HUES6 (cell line): ENCODE measurements around the gene KIAA1217.

ENCODE experiments used
- H3K27ac ChIP-seq: 2 replicates; pipeline ENCODE4 v1.7.0; 2013; ENCODE audit warnings: low read depth, mild to moderate bottlenecking, low read length, inconsistent platforms
- H3K27me3 ChIP-seq: 2 replicates; pipeline ENCODE4 v1.6.1; 2013; ENCODE audit warnings: low read length; ENCODE audit not compliant: control insufficient read depth, insufficient read depth
- H3K36me3 ChIP-seq: 2 replicates; pipeline ENCODE4 v1.6.1; 2013; ENCODE audit warnings: low read length; ENCODE audit not compliant: control insufficient read depth, insufficient read depth
- H3K4me1 ChIP-seq: 2 replicates; pipeline ENCODE4 v1.6.1; 2013; ENCODE audit warnings: low read length; ENCODE audit not compliant: control insufficient read depth, insufficient read depth
- H3K4me3 ChIP-seq: 2 replicates; pipeline ENCODE4 v1.5.1; 2013; ENCODE audit warnings: low read depth, low read length
- H3K9ac ChIP-seq: one replicate; pipeline ENCODE4 v1.6.1; 2013; ENCODE audit warnings: mild to moderate bottlenecking, low read length
- H3K9me3 ChIP-seq: 2 replicates; pipeline ENCODE4 v1.6.1; 2013; ENCODE audit warnings: low read depth, low read length; ENCODE audit not compliant: control insufficient read depth, insufficient read depth

The KIAA1217 gene

DNA sequence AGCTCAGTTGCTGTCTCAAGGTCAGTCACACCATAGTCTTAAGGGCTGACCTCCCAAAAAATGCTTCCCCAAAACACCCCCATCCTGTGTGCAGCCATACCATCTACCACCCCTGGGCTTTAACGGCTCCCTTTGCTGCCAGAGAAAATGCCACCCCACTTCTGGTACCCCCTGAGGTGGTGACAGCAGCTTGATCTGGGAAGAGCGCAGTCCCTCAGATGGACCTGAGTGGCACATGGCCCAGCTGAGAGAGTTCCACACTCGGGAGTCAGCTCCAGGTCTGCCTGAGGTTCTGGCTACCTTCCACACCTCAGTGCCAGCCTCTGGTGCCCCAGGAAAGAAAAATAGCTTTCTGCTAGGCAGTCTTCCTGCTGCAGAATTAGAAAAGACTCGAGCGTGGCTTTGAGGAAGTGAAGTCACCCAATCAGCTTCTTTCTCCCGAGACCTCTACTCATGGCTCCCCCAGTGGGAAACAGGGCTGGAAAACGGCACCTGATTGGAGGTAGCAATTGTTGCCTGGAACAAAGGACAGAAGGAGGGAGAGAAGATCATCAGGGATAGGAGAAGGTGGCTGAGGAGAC is 363.0 kb downstream of the KIAA1217 start:
- Histone ChIP-seq H3K4me1 (no peaks in the 10 kb centered on the region), H3K36me3 (no peaks in the 10 kb centered on the region), H3K27ac (no peak overlapping the region), H3K4me3 (no peak overlapping the region), H3K27me3 (no peaks in the 10 kb centered on the region), H3K9ac (no peak overlapping the region), H3K9me3 (0 out of 2 replicates have a peak, but pooled peaks cover 3% of the 10 kb centered on the region)

DNA sequence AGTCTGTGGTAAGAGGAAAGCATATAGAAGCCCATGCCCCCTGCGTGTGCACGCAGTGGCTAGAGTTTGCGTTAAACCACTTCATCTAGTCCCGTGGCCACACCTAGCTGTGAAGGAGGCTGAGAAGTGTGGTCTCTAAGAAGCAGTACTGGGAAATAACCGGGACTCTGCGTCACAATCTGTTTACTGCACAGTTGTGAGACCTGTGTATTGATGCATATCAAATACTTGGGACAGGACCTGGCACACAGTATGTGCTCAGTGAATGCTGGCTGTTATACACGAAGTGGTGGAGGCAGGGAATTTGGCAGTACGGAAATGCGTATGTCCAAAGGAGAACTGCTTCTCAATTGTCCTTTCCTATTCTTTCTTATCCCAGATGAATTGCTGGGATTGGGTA is 365.2 kb downstream of the KIAA1217 start:
- no peaks in the 10 kb centered on the region for H3K4me1 ChIP-seq
- no peak overlapping the region for H3K4me3 ChIP-seq
- no peak overlapping the region for H3K27ac ChIP-seq
- H3K9ac ChIP-seq = no peak overlapping the region
- 0 out of 2 replicates have a peak, but pooled peaks cover 3% of the 10 kb centered on the region for H3K9me3 ChIP-seq
- H3K36me3 ChIP-seq = no peaks in the 10 kb centered on the region
- no peaks in the 10 kb centered on the region for H3K27me3 ChIP-seq

DNA sequence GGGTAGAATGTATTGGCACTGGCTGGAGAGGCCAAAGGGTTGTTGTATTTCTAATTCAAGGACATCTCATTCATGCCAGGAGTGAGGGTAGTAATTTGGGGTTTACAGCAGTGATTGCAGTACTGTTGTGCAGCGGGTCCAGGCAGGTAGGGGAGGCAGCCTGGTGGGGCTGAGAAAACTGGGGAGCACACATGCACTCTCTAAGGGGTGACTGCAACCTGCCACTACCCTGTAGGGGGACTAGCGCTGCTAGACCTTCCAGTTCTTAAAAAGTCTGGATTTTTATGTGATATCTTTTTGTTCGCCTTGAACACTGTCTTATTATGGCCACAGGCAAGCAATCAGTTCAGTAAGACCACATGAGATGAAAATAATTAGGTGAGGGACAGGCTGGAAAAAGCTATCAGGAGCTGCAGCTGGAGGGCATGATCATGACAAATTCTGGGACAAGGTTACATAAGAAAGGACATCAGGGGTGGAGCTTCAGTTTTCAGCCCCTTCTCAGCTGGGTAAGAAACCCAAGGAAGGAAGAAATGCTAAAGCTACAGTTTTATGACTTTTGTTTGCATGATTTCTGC is 365.7 kb downstream of the KIAA1217 start:
- no peak overlapping the region for H3K9ac ChIP-seq
- H3K9me3 ChIP-seq = 0 out of 2 replicates have a peak, but pooled peaks cover 3% of the 10 kb centered on the region
- H3K27me3 ChIP-seq = no peaks in the 10 kb centered on the region
- H3K4me3 ChIP-seq = no peak overlapping the region
- no peaks in the 10 kb centered on the region for H3K36me3 ChIP-seq
- H3K27ac ChIP-seq = no peak overlapping the region
- no peaks in the 10 kb centered on the region for H3K4me1 ChIP-seq

DNA sequence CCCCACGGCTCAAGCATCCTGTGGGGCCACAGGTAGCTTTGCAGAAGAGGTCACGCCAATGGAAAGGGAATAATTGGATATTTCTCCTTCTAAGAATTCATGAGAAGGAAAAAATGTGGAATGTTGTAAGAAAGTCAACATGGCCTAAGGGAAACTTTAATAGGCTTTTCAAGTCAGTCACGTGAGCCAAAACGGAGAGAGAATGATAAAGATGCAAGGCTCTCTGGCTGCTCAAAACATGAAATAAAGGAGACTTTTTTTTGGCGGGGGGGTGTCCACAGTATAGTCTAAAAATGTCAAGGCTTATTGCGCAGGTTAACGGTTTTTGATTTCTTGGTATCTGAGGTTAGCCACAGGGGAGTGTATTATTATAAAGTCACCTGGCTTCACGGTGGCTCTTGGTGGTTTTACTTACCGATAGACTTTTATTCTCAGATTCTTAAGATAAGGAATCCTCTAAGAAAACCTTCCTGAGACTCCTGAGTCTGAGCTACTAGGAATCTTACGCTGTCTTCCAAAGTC is 366.6 kb downstream of the KIAA1217 start:
- H3K4me3 ChIP-seq = no peak overlapping the region
- H3K27me3 ChIP-seq = no peaks in the 10 kb centered on the region
- H3K4me1 ChIP-seq = no peaks in the 10 kb centered on the region
- 0 out of 2 replicates have a peak, but pooled peaks cover 3% of the 10 kb centered on the region for H3K9me3 ChIP-seq
- H3K9ac ChIP-seq = no peak overlapping the region
- no peaks in the 10 kb centered on the region for H3K36me3 ChIP-seq
- no peak overlapping the region for H3K27ac ChIP-seq

DNA sequence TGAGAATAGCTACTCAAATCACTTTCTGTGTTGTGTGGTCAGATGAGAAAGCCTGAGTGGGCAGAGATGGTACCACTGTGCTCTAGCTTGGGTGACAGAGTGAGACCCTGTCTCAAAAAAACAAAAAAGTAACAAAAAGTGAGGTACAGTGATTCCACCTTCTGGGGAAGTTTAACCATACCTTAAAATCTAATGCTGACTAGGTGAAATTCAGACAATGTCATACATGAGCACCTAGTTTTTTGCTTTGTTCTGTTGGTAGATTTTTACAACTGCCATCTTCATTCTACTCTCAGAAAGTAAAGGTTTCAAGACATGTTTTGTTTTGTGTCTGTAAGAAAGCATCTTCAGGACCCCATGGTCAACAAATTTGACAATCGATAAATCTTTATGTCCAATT is 370.5 kb downstream of the KIAA1217 start:
- Histone ChIP-seq H3K9ac (no peak overlapping the region), H3K36me3 (peaks cover 7% of the 10 kb centered on the region), H3K4me3 (no peak overlapping the region), H3K4me1 (no peaks in the 10 kb centered on the region), H3K9me3 (no peaks in the 10 kb centered on the region), H3K27ac (no peak overlapping the region), H3K27me3 (no peaks in the 10 kb centered on the region)

DNA sequence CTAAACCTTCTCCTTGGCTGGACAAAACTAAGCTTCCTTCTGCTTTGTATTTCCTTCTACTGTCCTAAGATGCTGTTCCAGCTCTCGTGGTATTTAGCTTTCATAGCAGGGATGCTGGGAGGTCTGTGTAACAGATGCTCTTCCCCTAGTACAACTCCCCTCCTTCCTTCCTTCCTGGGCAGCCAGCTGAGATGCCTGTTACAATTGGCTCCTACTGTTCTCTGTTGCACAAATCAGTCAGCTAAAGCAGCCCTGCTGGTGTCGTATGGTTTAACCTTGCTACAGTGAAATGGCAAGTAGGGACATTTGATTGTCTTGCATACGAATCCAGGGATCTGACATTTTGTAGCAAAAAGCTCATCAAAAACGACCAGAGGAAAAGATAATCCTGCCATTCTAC is 371.0 kb downstream of the KIAA1217 start:
- Histone ChIP-seq H3K4me1 (no peaks in the 10 kb centered on the region), H3K36me3 (peaks cover 7% of the 10 kb centered on the region), H3K9me3 (no peaks in the 10 kb centered on the region), H3K9ac (no peak overlapping the region), H3K27me3 (no peaks in the 10 kb centered on the region), H3K27ac (no peak overlapping the region), H3K4me3 (no peak overlapping the region)

DNA sequence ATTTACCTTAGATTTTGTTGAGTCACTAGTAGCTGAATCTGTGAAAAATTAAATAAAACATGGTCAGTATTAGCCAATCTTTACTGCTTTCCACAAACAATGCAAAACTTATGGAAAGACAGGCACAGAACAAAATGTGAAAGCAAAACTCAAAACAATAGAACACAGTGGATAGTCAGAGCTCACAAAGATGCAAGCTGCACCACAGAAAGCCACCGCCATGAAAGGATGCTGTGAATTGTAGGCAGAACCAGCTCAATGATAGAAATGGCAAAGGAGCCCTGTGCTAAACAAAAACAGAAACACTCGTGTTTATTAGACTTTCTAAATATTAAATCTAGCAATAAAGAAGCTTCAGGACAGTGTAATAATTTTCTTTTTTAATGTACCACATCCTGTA is 380.3 kb downstream of the KIAA1217 start:
- Histone ChIP-seq H3K4me1 (no peaks in the 10 kb centered on the region), H3K4me3 (no peak overlapping the region), H3K9ac (no peak overlapping the region), H3K36me3 (peaks cover 64% of the 10 kb centered on the region), H3K9me3 (no peaks in the 10 kb centered on the region), H3K27me3 (no peaks in the 10 kb centered on the region), H3K27ac (no peak overlapping the region)

DNA sequence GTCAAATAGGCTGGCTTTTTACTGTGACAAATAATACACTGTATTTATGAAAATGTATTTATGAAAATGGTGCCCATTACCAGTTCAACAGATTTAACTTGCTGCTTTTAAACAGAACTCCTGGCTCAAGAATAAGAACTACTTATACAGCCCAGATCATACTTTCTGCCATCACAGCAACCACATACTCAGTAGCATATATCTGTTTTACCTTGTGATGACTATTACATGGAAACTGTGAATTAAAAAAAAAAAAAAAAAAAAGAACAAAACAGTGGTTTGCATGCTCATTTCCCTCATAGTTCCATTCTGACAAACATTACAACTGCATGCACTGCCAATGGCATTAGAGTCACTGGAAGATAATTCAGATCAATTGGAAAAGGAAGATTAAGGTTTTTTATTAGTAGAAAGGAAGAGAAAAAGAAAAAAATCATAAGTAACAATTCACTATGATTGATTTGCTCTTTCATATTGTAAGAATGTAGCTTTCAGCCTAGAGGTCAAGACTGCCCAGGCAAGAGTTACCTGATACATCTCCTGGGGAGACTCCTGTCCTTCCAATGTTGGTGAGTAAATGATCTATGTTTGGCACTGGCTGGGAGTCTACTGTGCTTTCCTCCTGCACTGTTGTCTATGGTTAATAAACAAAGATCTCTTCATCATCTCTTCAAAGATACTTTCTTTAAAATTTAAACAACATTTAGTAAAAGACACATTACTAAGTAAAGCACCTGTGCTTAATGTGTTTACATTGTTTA is 381.9 kb downstream of the KIAA1217 start:
- H3K36me3 ChIP-seq = peaks cover 72% of the 10 kb centered on the region
- H3K9ac ChIP-seq = no peak overlapping the region
- no peaks in the 10 kb centered on the region for H3K27me3 ChIP-seq
- no peaks in the 10 kb centered on the region for H3K4me1 ChIP-seq
- H3K9me3 ChIP-seq = no peaks in the 10 kb centered on the region
- no peak overlapping the region for H3K27ac ChIP-seq
- H3K4me3 ChIP-seq = no peak overlapping the region

DNA sequence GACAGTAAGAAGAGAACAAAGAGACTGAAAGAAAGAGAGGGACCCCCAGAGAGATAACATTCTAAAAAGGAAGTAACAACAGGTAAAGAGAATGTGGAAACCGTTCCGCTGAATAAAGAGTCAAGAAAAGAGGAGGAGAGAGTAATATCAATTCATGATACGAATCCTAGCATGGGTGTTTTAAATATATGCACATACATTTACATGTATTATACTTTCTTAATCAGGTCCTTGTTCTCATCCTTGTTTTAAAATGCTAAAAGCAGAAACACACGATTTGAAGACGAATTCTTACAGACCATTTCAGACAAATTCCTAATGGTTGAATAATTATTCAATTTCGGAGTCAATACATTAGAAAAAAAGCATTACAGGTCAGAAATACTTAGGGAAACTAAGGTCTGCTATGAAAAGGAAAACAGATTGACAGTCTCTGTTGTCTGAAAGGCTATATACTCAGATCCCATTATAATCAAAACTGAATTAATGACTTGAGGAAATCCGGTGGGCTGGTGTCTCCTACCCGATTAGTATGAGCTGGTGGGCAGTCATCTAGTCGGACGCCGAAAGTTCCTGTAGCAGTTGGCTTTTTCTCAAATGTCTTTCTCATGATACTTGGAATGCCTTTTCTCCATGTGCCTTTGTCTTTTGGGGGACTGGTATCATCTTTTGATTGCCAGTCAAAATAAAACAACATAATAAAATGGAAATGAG is 387.4 kb downstream of the KIAA1217 start:
- H3K4me3 ChIP-seq = no peak overlapping the region
- no peaks in the 10 kb centered on the region for H3K4me1 ChIP-seq
- peaks cover 85% of the 10 kb centered on the region for H3K36me3 ChIP-seq
- no peaks in the 10 kb centered on the region for H3K27me3 ChIP-seq
- H3K9me3 ChIP-seq = no peaks in the 10 kb centered on the region
- H3K9ac ChIP-seq = no peak overlapping the region
- H3K27ac ChIP-seq = no peak overlapping the region

DNA sequence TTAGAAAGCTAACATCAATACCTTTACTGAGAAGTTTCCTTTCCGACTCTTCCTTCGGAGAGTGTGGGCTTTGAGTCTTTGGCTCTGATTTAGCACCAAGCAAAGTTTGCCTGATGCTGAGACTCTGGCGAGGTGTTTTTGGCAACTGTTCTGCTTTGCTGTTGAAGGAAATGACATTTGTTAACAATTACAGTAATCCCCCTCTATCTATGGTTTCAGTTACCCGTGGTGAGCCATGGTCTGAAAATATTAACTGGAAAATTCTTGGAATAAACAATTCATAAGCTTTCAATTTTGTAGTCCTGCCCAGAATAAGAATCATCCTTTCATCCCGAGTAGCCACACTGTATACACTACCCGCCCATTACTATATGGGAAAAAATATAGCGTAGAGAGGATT is 388.5 kb downstream of the KIAA1217 start:
- peaks cover 76% of the 10 kb centered on the region for H3K36me3 ChIP-seq
- no peaks in the 10 kb centered on the region for H3K9me3 ChIP-seq
- H3K27ac ChIP-seq = no peak overlapping the region

More for the DNA sequence above, 388.5 kb downstream of the KIAA1217 start:
- Histone ChIP-seq H3K9ac (no peak overlapping the region), H3K27me3 (no peaks in the 10 kb centered on the region), H3K4me3 (no peak overlapping the region), H3K4me1 (no peaks in the 10 kb centered on the region)
